ENCODE measurements around the gene CDRT15. TPM values are rescaled to one million over a fixed set of nuclear protein-coding genes. Genes with fewer than 3 reads are reported as not detected.

Gene CDRT15
- polyA plus RNA-seq, 1 experiment, result not detected

DNA sequence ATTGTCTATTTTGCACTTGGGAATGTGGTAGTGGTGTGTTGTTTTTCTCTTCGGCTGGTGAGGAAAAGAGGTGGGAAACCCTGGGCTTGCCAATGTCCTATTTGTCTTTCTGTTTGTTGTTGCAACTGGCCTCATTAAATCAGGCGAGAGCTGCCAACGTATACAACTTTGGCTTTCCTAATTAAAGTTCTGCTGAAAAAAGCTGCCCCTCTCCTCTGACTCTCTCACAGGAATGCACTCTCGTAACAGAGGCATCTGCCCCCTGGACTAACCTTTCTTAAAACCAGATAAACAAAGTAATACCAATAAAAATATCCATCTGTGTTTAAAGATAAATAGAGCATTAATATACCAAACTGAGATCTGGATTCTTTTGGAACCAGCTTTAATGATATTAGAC, 7.8 kb downstream of the CDRT15 start:
- Histone ChIP-seq H3K36me3 (ENCODE audit: control insufficient read depth, insufficient read depth, low read length) (no peaks in the 10 kb centered on the region), H3K27me3 (ENCODE audit: control insufficient read depth, insufficient read depth, low read length) (no peaks in the 10 kb centered on the region), H3K4me3 (ENCODE audit: low read depth, low read length) (no peak overlapping the region)
- peak; percentile 78 for DNase-seq (ENCODE audit: low read depth)
- ChIA-PET CTCF (interaction anchor here (1.0 kb wide), 1 partner anchor 74 kb away, joined by 3 read pairs; no protein-coding TSS in a partner anchor), POLR2A (interaction anchor here (0.6 kb wide), 2 partner anchors 547 to 918 kb away, joined by 3 to 5 read pairs; no protein-coding TSS in a partner anchor)
- TF ChIP-seq CTCF (IDR thresholded peaks at IDR 0.05; ENCODE audit: insufficient read depth, low read depth, low read length), result no peak

DNA sequence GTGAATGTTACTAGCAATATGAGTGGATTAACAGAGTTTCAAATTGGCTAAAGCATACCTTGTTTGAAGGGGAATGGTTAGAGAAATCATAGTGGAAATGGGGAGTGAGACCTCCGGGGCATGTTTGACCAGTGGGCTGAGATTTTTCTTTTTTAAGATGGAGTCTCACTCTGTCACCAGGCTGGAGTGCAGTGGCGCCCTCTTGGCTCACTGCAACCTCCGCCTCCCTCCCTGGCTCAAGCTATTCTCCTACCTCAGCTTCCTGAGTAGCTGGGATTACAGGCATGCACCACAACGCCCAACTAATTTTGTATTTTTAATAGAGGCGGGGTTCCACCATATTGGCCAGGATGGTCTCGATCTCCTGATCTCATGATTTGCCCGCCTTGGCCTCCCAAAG, 9.6 kb downstream of the CDRT15 start:
- no peak for DNase-seq (ENCODE audit: low read depth)
- Histone ChIP-seq H3K36me3 (ENCODE audit: control insufficient read depth, insufficient read depth, low read length) (no peaks in the 10 kb centered on the region), H3K4me3 (ENCODE audit: low read depth, low read length) (no peak overlapping the region), H3K27me3 (ENCODE audit: control insufficient read depth, insufficient read depth, low read length) (no peaks in the 10 kb centered on the region)
- ChIA-PET POLR2A (no interaction called here), CTCF (no interaction called here)
- no peak for TF ChIP-seq CTCF (IDR thresholded peaks at IDR 0.05; ENCODE audit: insufficient read depth, low read depth, low read length)

DNA sequence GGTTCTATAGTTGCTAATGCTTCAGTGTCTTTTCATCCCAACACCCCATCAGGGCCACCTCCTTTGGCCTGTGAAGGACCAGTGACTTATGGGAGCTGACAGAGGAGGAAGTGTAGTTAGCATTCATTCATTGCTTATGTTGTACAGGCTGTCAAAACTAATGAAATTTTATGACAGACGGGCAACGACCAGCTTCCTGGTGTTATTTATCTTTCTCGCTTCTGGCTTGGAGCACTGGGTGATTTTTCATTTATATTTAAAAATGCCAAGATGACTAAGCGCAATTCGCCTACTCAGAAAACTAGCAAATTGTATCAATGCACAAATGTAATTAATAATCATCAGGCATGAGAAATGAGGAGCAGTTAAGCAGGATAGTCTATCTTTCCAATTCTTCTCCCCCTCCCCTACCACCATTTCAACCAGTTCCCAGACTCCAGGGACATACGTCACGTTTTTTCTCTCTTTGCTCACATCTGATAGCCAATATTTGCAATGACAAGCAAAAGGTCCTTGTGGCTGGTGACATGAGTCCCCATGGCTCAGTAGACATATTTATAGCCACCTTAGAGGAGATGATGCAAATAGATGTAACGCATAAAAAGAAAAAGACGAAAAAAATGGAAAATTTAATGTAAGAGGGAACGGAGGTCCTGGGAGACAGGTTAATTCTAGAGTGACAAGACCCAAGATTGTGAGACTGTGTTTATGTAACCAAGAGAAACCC, 11.2 kb downstream of the CDRT15 start:
- no peak for DNase-seq (ENCODE audit: low read depth)
- Histone ChIP-seq H3K27me3 (ENCODE audit: control insufficient read depth, insufficient read depth, low read length) (no peaks in the 10 kb centered on the region), H3K36me3 (ENCODE audit: control insufficient read depth, insufficient read depth, low read length) (no peaks in the 10 kb centered on the region), H3K4me3 (ENCODE audit: low read depth, low read length) (no peak overlapping the region)
- POLR2A ChIA-PET, result no interaction called here
- CTCF ChIA-PET, result interaction anchor here (0.7 kb wide), 1 partner anchor 18 kb away, joined by 3 read pairs; no protein-coding TSS in a partner anchor
- TF ChIP-seq CTCF (IDR thresholded peaks at IDR 0.05; ENCODE audit: insufficient read depth, low read depth, low read length), result no peak

GRCh38 chr17:14222611-14223010, 14.1 kb downstream of the CDRT15 start:
- CTCF ChIA-PET, result no interaction called here
- Histone ChIP-seq H3K27me3 (ENCODE audit: control insufficient read depth, insufficient read depth, low read length) (no peaks in the 10 kb centered on the region), H3K36me3 (ENCODE audit: control insufficient read depth, insufficient read depth, low read length) (no peaks in the 10 kb centered on the region), H3K4me3 (ENCODE audit: low read depth, low read length) (no peak overlapping the region)
- no peak for TF ChIP-seq CTCF (IDR thresholded peaks at IDR 0.05; ENCODE audit: insufficient read depth, low read depth, low read length)
- no peak for DNase-seq (ENCODE audit: low read depth)
- POLR2A ChIA-PET, result no interaction called here

DNA sequence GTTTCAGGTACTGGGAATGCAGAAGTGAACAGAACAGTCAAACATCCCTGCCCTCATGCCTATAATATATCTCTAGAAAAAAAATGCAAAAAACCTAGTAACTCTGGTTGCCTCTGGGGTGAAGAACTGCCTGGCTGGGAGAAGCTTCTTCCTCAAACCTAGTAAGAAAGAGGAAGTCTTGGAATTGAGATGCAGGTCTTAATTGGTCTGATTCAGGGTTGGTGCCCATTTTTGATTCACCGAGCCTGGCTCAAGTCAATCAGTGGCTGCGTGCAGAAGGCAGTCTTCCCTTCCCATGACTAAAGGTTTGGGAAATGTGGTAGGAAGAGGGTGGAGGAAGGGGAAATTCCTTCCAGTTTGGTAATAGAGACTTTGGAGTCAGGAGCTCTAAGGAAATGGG, 22.4 kb downstream of the CDRT15 start:
- no peak for TF ChIP-seq CTCF (IDR thresholded peaks at IDR 0.05; ENCODE audit: insufficient read depth, low read depth, low read length)
- Histone ChIP-seq H3K36me3 (ENCODE audit: control insufficient read depth, insufficient read depth, low read length) (0 out of 2 replicates have a peak, but pooled peaks cover 1% of the 10 kb centered on the region), H3K4me3 (ENCODE audit: low read depth, low read length) (no peak overlapping the region), H3K27me3 (ENCODE audit: control insufficient read depth, insufficient read depth, low read length) (no peaks in the 10 kb centered on the region)
- ChIA-PET CTCF (interaction anchor here (1.3 kb wide), 1 partner anchor 14 kb away, joined by 4 read pairs; no protein-coding TSS in a partner anchor), POLR2A (no interaction called here)
- DNase-seq (ENCODE audit: low read depth), result no peak

All from BJ (cell line).